ENCODE measurements around the gene KLHL1.

The KLHL1 gene

GRCh38 chr13:69817333-69817869, 290.9 kb downstream of the KLHL1 start:
- H3K4me1 ChIP-seq (ENCODE audit: control insufficient read depth in 5 of 5, insufficient read depth in 5 of 5, low read length in 5 of 5), result no peaks in the 10 kb centered on the region
- H3K27ac ChIP-seq (ENCODE audit: low read depth, low read length), result no peak overlapping the region
- H3K27me3 ChIP-seq (ENCODE audit: control insufficient read depth in 5 of 5, insufficient read depth in 4 of 5, low read length in 5 of 5), result no peaks in the 10 kb centered on the region
- no peak overlapping the region for H3K4me3 ChIP-seq (ENCODE audit: low read depth in 1 of 5, low read length in 5 of 5)
- no peaks in the 10 kb centered on the region for H3K36me3 ChIP-seq (ENCODE audit: control insufficient read depth in 5 of 5, insufficient read depth in 5 of 5, low read length in 5 of 5)
- no peak overlapping the region for H3K9ac ChIP-seq (ENCODE audit: low read length in 5 of 5)
- peaks cover 0 to 7% (median 0%) of the 10 kb centered on the region in 5 donors for H3K9me3 ChIP-seq (ENCODE audit: control insufficient read depth in 5 of 5, low read length in 5 of 5)

- peaks cover 0 to 4% (median 3%) of the 10 kb centered on the region in 5 donors for H3K9me3 ChIP-seq (ENCODE audit: control insufficient read depth in 5 of 5, low read length in 5 of 5)
Measured at GRCh38 chr13:69809152-69809551, 299.1 kb downstream of the KLHL1 start.

GRCh38 chr13:69796256-69796655, 312.0 kb downstream of the KLHL1 start:
- H3K4me3 ChIP-seq (ENCODE audit: low read depth in 1 of 5, low read length in 5 of 5), result no peak overlapping the region
- no peak overlapping the region for H3K9ac ChIP-seq (ENCODE audit: low read length in 5 of 5)
- H3K9me3 ChIP-seq (ENCODE audit: control insufficient read depth in 5 of 5, low read length in 5 of 5), result no peaks in the 10 kb centered on the region
- H3K36me3 ChIP-seq (ENCODE audit: control insufficient read depth in 5 of 5, insufficient read depth in 5 of 5, low read length in 5 of 5), result no peaks in the 10 kb centered on the region
- no peaks in the 10 kb centered on the region for H3K27me3 ChIP-seq (ENCODE audit: control insufficient read depth in 5 of 5, insufficient read depth in 4 of 5, low read length in 5 of 5)
- no peaks in the 10 kb centered on the region for H3K4me1 ChIP-seq (ENCODE audit: control insufficient read depth in 5 of 5, insufficient read depth in 5 of 5, low read length in 5 of 5)
- no peak overlapping the region for H3K27ac ChIP-seq (ENCODE audit: low read depth, low read length)

More at GRCh38 chr13:69809152-69809551, 299.1 kb downstream of the KLHL1 start:
- H3K27me3 ChIP-seq (ENCODE audit: control insufficient read depth in 5 of 5, insufficient read depth in 4 of 5, low read length in 5 of 5), result no peaks in the 10 kb centered on the region
- no peak overlapping the region for H3K27ac ChIP-seq (ENCODE audit: low read depth, low read length)
- no peaks in the 10 kb centered on the region for H3K4me1 ChIP-seq (ENCODE audit: control insufficient read depth in 5 of 5, insufficient read depth in 5 of 5, low read length in 5 of 5)
- H3K4me3 ChIP-seq (ENCODE audit: low read depth in 1 of 5, low read length in 5 of 5), result no peak overlapping the region
- H3K36me3 ChIP-seq (ENCODE audit: control insufficient read depth in 5 of 5, insufficient read depth in 5 of 5, low read length in 5 of 5), result no peaks in the 10 kb centered on the region
- H3K9ac ChIP-seq (ENCODE audit: low read length in 5 of 5), result no peak overlapping the region

GRCh38 chr13:69793783-69794453, 314.3 kb downstream of the KLHL1 start:
- Histone ChIP-seq H3K36me3 (ENCODE audit: control insufficient read depth in 5 of 5, insufficient read depth in 5 of 5, low read length in 5 of 5) (no peaks in the 10 kb centered on the region), H3K4me1 (ENCODE audit: control insufficient read depth in 5 of 5, insufficient read depth in 5 of 5, low read length in 5 of 5) (no peaks in the 10 kb centered on the region), H3K9me3 (ENCODE audit: control insufficient read depth in 5 of 5, low read length in 5 of 5) (no peaks in the 10 kb centered on the region), H3K4me3 (ENCODE audit: low read depth in 1 of 5, low read length in 5 of 5) (no peak overlapping the region), H3K27me3 (ENCODE audit: control insufficient read depth in 5 of 5, insufficient read depth in 4 of 5, low read length in 5 of 5) (no peaks in the 10 kb centered on the region), H3K27ac (ENCODE audit: low read depth, low read length) (no peak overlapping the region), H3K9ac (ENCODE audit: low read length in 5 of 5) (no peak overlapping the region)

GRCh38 chr13:69776937-69777336, 331.3 kb downstream of the KLHL1 start:
- peaks cover 0 to 3% (median 0%) of the 10 kb centered on the region in 5 donors for H3K9me3 ChIP-seq (ENCODE audit: control insufficient read depth in 5 of 5, low read length in 5 of 5)
- no peak overlapping the region for H3K27ac ChIP-seq (ENCODE audit: low read depth, low read length)
- no peak overlapping the region for H3K9ac ChIP-seq (ENCODE audit: low read length in 5 of 5)
- no peak overlapping the region for H3K4me3 ChIP-seq (ENCODE audit: low read depth in 1 of 5, low read length in 5 of 5)
- no peaks in the 10 kb centered on the region for H3K36me3 ChIP-seq (ENCODE audit: control insufficient read depth in 5 of 5, insufficient read depth in 5 of 5, low read length in 5 of 5)
- no peaks in the 10 kb centered on the region for H3K4me1 ChIP-seq (ENCODE audit: control insufficient read depth in 5 of 5, insufficient read depth in 5 of 5, low read length in 5 of 5)
- H3K27me3 ChIP-seq (ENCODE audit: control insufficient read depth in 5 of 5, insufficient read depth in 4 of 5, low read length in 5 of 5), result no peaks in the 10 kb centered on the region

GRCh38 chr13:69769608-69770007, 338.6 kb downstream of the KLHL1 start:
- Histone ChIP-seq H3K27me3 (ENCODE audit: control insufficient read depth in 5 of 5, insufficient read depth in 4 of 5, low read length in 5 of 5) (no peaks in the 10 kb centered on the region), H3K27ac (ENCODE audit: low read depth, low read length) (no peak overlapping the region), H3K4me3 (ENCODE audit: low read depth in 1 of 5, low read length in 5 of 5) (no peak overlapping the region), H3K4me1 (ENCODE audit: control insufficient read depth in 5 of 5, insufficient read depth in 5 of 5, low read length in 5 of 5) (no peaks in the 10 kb centered on the region), H3K36me3 (ENCODE audit: control insufficient read depth in 5 of 5, insufficient read depth in 5 of 5, low read length in 5 of 5) (no peaks in the 10 kb centered on the region), H3K9me3 (ENCODE audit: control insufficient read depth in 5 of 5, low read length in 5 of 5) (peaks cover 2 to 15% (median 9%) of the 10 kb centered on the region in 5 donors), H3K9ac (ENCODE audit: low read length in 5 of 5) (no peak overlapping the region)

GRCh38 chr13:69761581-69761980, 346.7 kb downstream of the KLHL1 start:
- no peak overlapping the region for H3K4me3 ChIP-seq (ENCODE audit: low read depth in 1 of 5, low read length in 5 of 5)
- no peak overlapping the region for H3K27ac ChIP-seq (ENCODE audit: low read depth, low read length)
- no peaks in the 10 kb centered on the region for H3K27me3 ChIP-seq (ENCODE audit: control insufficient read depth in 5 of 5, insufficient read depth in 4 of 5, low read length in 5 of 5)
- H3K9me3 ChIP-seq (ENCODE audit: control insufficient read depth in 5 of 5, low read length in 5 of 5), result no peaks in the 10 kb centered on the region
- no peaks in the 10 kb centered on the region for H3K36me3 ChIP-seq (ENCODE audit: control insufficient read depth in 5 of 5, insufficient read depth in 5 of 5, low read length in 5 of 5)
- no peaks in the 10 kb centered on the region for H3K4me1 ChIP-seq (ENCODE audit: control insufficient read depth in 5 of 5, insufficient read depth in 5 of 5, low read length in 5 of 5)
- H3K9ac ChIP-seq (ENCODE audit: low read length in 5 of 5), result no peak overlapping the region

GRCh38 chr13:69755101-69755500, 353.2 kb downstream of the KLHL1 start:
- Histone ChIP-seq H3K27me3 (ENCODE audit: control insufficient read depth in 5 of 5, insufficient read depth in 4 of 5, low read length in 5 of 5) (no peaks in the 10 kb centered on the region), H3K4me3 (ENCODE audit: low read depth in 1 of 5, low read length in 5 of 5) (no peak overlapping the region), H3K9ac (ENCODE audit: low read length in 5 of 5) (no peak overlapping the region), H3K4me1 (ENCODE audit: control insufficient read depth in 5 of 5, insufficient read depth in 5 of 5, low read length in 5 of 5) (no peaks in the 10 kb centered on the region), H3K36me3 (ENCODE audit: control insufficient read depth in 5 of 5, insufficient read depth in 5 of 5, low read length in 5 of 5) (no peaks in the 10 kb centered on the region), H3K27ac (ENCODE audit: low read depth, low read length) (no peak overlapping the region), H3K9me3 (ENCODE audit: control insufficient read depth in 5 of 5, low read length in 5 of 5) (no peaks in the 10 kb centered on the region)

GRCh38 chr13:69751259-69751658, 357.0 kb downstream of the KLHL1 start:
- Histone ChIP-seq H3K27me3 (ENCODE audit: control insufficient read depth in 5 of 5, insufficient read depth in 4 of 5, low read length in 5 of 5) (no peaks in the 10 kb centered on the region), H3K27ac (ENCODE audit: low read depth, low read length) (no peak overlapping the region), H3K9ac (ENCODE audit: low read length in 5 of 5) (no peak overlapping the region), H3K9me3 (ENCODE audit: control insufficient read depth in 5 of 5, low read length in 5 of 5) (no peaks in the 10 kb centered on the region), H3K36me3 (ENCODE audit: control insufficient read depth in 5 of 5, insufficient read depth in 5 of 5, low read length in 5 of 5) (no peaks in the 10 kb centered on the region), H3K4me1 (ENCODE audit: control insufficient read depth in 5 of 5, insufficient read depth in 5 of 5, low read length in 5 of 5) (no peaks in the 10 kb centered on the region), H3K4me3 (ENCODE audit: low read depth in 1 of 5, low read length in 5 of 5) (no peak overlapping the region)

- Histone ChIP-seq H3K27ac (ENCODE audit: low read depth, low read length) (no peak overlapping the region), H3K9me3 (ENCODE audit: control insufficient read depth in 5 of 5, low read length in 5 of 5) (peaks cover 0 to 2% (median 0%) of the 10 kb centered on the region in 5 donors), H3K9ac (ENCODE audit: low read length in 5 of 5) (peak overlapping the region in 1 of 5 donors; percentile 63), H3K4me1 (ENCODE audit: control insufficient read depth in 5 of 5, insufficient read depth in 5 of 5, low read length in 5 of 5) (peaks cover 0 to 8% (median 0%) of the 10 kb centered on the region in 5 donors), H3K27me3 (ENCODE audit: control insufficient read depth in 5 of 5, insufficient read depth in 4 of 5, low read length in 5 of 5) (peaks cover 0 to 5% (median 0%) of the 10 kb centered on the region in 5 donors), H3K36me3 (ENCODE audit: control insufficient read depth in 5 of 5, insufficient read depth in 5 of 5, low read length in 5 of 5) (no peaks in the 10 kb centered on the region), H3K4me3 (ENCODE audit: low read depth in 1 of 5, low read length in 5 of 5) (no peak overlapping the region)
Measured at GRCh38 chr13:69737129-69737935, 370.9 kb downstream of the KLHL1 start.

Measured in subcutaneous abdominal adipose tissue (tissue), 5 donors.